Progenitor cell of endocrine pancreas (in vitro differentiated cells): ENCODE measurements around the gene DYNLT2. TPM values are rescaled to one million over a fixed set of nuclear protein-coding genes. Genes with fewer than 3 reads are reported as not detected.

ENCODE experiments used
- DNase-seq: peaks from one replicate; pipeline ENCODE4 v3.0.0; 2021; ENCODE audit warnings: low spot score; ENCODE audit not compliant: unreplicated experiment
- H3K27ac Mint-ChIP-seq: 2 replicates; pipeline ENCODE4 v1.8.0; 2021; ENCODE audit warnings: mild to moderate bottlenecking, moderate library complexity, mixed read lengths
- H3K27me3 Mint-ChIP-seq: 2 replicates; pipeline ENCODE4 v1.8.0; 2021; ENCODE audit warnings: mixed read lengths
- H3K36me3 Mint-ChIP-seq: 2 replicates; pipeline ENCODE4 v1.8.0; 2022; ENCODE audit warnings: mixed read lengths; ENCODE audit not compliant: insufficient read depth
- H3K4me1 Mint-ChIP-seq: 2 replicates; pipeline ENCODE4 v1.8.0; 2021; ENCODE audit warnings: low read depth, mixed read lengths
- H3K4me3 Mint-ChIP-seq: 2 replicates; pipeline ENCODE4 v1.8.0; 2021; ENCODE audit warnings: low read depth, mild to moderate bottlenecking, moderate library complexity, mixed read lengths
- H3K9me3 Mint-ChIP-seq: 2 replicates; pipeline ENCODE4 v1.8.0; 2021; ENCODE audit warnings: low read depth, mixed read lengths
- total RNA-seq: library from RNA; stranded (reverse); gene quantifications from 2 replicates; pipeline ENCODE4 v1.2.1, GENCODE V29; 2021
- TF ChIP-seq, protein P1 (sequence below): fragments of 200-600 bp; sonication (generic); IDR thresholded peaks from one replicate; pipeline ENCODE4 v1.5.0; 2021; ENCODE audit warnings: antibody characterized with exemption, mild to moderate bottlenecking; ENCODE audit not compliant: unreplicated experiment

The DYNLT2 gene
- total RNA-seq, 1 donor from 2014 or later = 1.8 TPM

DNA sequence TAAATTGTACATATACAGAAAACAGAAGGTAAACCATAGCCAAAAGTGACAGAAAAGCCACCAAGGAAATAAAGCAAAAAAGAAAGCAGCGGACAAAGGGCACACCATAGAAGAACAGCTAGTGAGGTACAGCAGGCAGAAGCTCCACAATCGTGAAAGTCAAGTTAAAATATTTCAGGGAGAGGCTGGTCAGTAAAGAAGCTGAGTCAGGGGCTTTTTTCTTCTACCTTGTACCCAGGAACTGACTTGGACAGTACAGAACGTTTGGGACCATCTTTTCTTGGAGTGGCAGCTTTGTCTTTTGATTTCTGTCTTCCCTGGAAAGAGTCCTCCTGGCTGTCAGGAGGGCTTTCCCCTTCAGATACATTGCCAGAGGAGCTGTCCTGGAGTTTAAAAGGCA, 41.4 kb downstream of the DYNLT2 start:
- H3K27me3 Mint-ChIP-seq = no peaks in the 10 kb centered on the region
- no peak for DNase-seq
- no peak overlapping the region for H3K4me3 Mint-ChIP-seq
- H3K27ac Mint-ChIP-seq = no peak overlapping the region
- H3K36me3 Mint-ChIP-seq = peaks cover 14% of the 10 kb centered on the region
- no peaks in the 10 kb centered on the region for H3K4me1 Mint-ChIP-seq
- H3K9me3 Mint-ChIP-seq = no peaks in the 10 kb centered on the region
- TF ChIP-seq, protein P1, sequence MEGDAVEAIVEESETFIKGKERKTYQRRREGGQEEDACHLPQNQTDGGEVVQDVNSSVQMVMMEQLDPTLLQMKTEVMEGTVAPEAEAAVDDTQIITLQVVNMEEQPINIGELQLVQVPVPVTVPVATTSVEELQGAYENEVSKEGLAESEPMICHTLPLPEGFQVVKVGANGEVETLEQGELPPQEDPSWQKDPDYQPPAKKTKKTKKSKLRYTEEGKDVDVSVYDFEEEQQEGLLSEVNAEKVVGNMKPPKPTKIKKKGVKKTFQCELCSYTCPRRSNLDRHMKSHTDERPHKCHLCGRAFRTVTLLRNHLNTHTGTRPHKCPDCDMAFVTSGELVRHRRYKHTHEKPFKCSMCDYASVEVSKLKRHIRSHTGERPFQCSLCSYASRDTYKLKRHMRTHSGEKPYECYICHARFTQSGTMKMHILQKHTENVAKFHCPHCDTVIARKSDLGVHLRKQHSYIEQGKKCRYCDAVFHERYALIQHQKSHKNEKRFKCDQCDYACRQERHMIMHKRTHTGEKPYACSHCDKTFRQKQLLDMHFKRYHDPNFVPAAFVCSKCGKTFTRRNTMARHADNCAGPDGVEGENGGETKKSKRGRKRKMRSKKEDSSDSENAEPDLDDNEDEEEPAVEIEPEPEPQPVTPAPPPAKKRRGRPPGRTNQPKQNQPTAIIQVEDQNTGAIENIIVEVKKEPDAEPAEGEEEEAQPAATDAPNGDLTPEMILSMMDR = no peak

DNA sequence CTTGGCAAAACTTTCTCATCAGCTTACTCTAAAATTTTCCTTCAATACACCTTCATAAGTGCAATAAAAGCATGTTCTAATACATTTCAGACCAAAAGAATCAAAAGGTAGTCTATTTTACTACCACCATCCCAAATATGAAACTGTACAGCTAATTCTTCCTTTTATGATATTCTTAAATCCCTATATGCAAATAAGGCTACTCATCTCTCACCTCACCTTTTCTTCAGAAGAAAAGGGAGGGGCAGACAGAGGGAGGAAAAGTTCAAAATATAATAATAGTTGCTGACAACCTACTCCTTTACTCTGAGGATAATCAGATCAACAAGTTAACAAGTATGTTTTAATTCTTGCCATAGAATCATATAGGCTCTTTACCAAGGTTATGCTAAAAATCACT, 42.1 kb downstream of the DYNLT2 start:
- Mint-ChIP-seq H3K36me3 (peaks cover 13% of the 10 kb centered on the region), H3K27ac (no peak overlapping the region), H3K4me1 (peaks cover 1% of the 10 kb centered on the region), H3K27me3 (no peaks in the 10 kb centered on the region), H3K4me3 (no peak overlapping the region), H3K9me3 (no peaks in the 10 kb centered on the region)
- TF ChIP-seq, protein P1 = no peak
- DNase-seq = no peak

DNA sequence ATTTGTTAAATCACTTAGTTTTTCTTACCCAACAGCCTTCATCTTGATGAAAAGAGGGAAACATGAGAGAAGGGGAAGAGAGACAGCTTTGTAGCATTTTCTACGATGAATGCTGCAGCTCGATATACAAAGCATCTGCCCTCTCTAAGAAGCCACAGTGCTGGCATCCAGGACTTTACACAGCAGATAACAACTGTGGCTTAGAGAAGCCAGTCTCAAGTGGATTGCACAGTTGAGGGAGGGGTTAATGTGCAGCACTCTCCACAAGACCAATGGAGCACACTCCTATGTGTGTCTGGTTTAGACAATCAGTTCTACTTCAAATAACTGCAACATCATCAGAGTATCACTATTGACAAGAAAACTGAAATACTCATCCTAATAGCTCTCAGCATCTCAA, 43.6 kb downstream of the DYNLT2 start:
- Mint-ChIP-seq H3K36me3 (peaks cover 8% of the 10 kb centered on the region), H3K9me3 (no peaks in the 10 kb centered on the region), H3K4me1 (peaks cover 12% of the 10 kb centered on the region), H3K27ac (no peak overlapping the region), H3K4me3 (no peak overlapping the region), H3K27me3 (no peaks in the 10 kb centered on the region)
- TF ChIP-seq, protein P1 = no peak
- no peak for DNase-seq

DNA sequence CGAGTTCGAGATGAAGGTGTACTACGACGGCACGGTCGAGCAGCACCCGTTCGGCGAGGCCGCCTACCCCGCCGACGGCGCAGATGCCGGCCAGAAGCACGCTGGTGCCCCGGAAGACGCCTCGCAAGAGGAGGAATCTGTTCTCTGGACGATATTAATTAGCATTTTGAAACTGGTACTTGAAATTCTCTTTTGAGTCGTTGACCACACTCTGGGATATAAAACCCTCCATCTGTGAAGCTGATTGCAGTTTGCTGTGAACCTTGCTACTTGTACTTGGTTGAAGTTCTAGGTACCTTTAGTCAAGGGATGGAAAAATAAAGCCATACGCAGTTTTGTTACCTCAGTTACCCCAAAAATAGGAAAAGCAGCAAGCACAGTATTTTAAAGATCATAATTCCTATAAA, 48.5 kb downstream of the DYNLT2 start:
- TF ChIP-seq, protein P1 = no peak
- Mint-ChIP-seq H3K9me3 (no peaks in the 10 kb centered on the region), H3K27me3 (no peaks in the 10 kb centered on the region), H3K36me3 (peaks cover under 1% of the 10 kb centered on the region), H3K4me3 (peak overlapping the region; percentile 91), H3K27ac (peak overlapping the region; percentile 94), H3K4me1 (peaks cover 14% of the 10 kb centered on the region)
- no peak for DNase-seq

DNA sequence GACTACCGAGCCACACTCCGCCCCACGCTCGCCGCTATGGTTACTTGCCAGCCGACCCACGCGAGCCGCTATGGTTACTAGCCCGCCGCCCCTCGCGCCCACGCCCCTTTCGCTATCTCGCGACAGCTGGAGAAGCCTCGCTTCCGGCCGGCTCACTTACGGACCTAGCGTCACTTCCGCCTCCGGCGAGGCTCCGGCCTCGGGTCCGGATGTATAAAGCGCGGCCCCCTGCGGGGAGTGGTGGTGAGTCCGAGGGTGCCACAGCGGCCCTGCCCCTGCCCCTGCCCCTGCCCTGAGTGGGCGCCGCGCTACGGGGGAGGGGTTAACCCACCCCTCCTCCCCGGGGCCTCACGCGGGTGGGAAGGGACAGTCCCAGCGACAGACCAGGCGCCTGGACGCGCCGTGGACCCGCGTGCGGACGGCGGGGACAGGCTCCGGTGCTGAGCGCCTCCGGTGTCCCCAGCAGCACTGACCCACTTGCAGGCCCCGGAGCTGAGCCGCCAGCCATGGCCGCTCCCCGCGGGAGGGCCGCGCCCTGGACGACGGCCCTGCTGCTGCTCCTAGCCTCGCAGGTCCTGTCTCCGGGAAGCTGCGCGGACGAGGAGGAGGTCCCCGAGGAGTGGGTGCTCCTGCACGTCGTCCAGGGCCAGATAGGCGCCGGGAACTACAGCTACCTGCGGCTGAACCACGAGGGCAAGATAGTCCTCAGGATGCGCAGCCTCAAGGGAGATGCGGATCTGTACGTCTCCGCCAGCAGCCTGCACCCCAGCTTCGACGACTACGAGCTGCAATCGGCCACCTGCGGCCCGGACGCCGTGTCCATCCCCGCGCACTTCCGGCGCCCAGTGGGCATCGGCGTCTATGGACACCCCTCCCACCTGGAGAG, 49.2 kb downstream of the DYNLT2 start, which contains the start of the genes C6orf120 and WDR27:
TSS of gene C6orf120 (plus strand) at position 173 of the 886 bp plus-strand sequence. CDS start at position 507, 334 bp downstream.
TSS of gene WDR27 (minus strand) at position 76 of the 886 bp plus-strand sequence. CDS start 13,024 bp downstream, outside the sequence.
- Mint-ChIP-seq H3K9me3 (peaks cover 3% of the 10 kb centered on the region), H3K36me3 (peaks cover 5% of the 10 kb centered on the region), H3K4me1 (peaks cover 14% of the 10 kb centered on the region), H3K27ac (peak within 1 kb of the TSS; percentile 94), H3K4me3 (peak within 1 kb of the TSS; percentile 91), H3K27me3 (no peaks in the 10 kb centered on the region)
- TF ChIP-seq, protein P1 = peak; percentile 3
- DNase-seq = peak; percentile 91
